OCI-M1 (cell line): ENCODE results near the gene CTSF.
"Not testable (repeated sequence)": the region's sequence is repeated elsewhere in the genome, so short reads cannot be mapped to it uniquely, and the experiment has no call there.

Experiments used
- DNase-seq: peaks from one replicate; lab custom pipeline; 2025; lab: John Stamatoyannopoulos, UW

The CTSF gene

GRCh38 chr11:66589996-66590675 is 21.7 kb upstream of the CTSF start:
- no peak for DNase-seq

DNA sequence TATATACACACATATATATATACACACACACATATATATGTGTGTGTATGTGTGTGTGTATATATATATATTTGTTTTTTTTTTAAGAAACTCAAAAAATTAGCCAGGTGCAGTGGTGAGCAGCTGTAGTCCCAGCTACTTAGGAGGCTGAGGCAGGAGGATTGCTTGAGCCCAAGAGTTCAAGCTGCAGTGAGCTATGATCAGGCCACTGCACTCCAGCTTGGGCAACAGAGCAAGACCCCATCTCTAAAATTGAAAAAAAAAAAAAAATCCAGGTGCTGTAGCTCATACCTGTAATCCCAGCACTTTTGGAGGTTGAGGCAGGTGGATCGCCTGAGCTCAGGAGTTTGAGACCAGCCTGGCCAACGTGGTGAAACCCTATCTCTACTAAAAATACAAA is 20.9 kb upstream of the CTSF start:
- not testable (repeated sequence) for DNase-seq

GRCh38 chr11:66586136-66586535 is 17.7 kb upstream of the CTSF start:
- DNase-seq, result no peak

GRCh38 chr11:66585447-66585846 is 17.0 kb upstream of the CTSF start:
- not testable (repeated sequence) for DNase-seq

DNA sequence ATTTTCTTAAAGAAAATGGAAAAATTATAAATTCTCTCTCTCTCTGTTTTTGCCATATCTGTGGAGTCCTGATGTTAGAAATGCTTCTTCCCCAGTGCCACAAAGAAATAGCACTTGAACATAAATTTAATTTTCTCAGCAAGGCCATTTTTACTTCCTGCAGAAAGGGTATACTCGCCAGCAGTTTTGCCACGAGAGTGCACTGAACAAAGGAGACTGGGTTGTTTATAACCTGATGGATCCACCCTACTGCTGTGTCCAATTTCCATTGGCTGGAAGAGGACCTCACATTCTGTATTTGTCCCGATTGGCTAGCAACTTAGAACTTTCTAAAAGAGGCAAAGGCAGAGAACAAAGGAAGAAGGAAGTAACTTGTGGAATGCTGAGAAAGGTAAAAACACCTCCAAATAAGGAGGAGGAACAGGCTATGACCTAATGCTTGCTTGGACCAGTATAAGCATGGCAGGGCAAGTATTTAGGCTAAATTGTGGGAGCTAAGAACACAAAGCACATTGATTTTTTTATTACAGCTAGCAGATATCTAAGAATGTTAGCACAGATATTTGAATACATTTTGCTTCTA is 14.2 kb upstream of the CTSF start:
- DNase-seq, result not testable (repeated sequence)

- no peak for DNase-seq
These were observed 12.9 kb upstream of the CTSF start for GRCh38 chr11:66581261-66581660.

DNA sequence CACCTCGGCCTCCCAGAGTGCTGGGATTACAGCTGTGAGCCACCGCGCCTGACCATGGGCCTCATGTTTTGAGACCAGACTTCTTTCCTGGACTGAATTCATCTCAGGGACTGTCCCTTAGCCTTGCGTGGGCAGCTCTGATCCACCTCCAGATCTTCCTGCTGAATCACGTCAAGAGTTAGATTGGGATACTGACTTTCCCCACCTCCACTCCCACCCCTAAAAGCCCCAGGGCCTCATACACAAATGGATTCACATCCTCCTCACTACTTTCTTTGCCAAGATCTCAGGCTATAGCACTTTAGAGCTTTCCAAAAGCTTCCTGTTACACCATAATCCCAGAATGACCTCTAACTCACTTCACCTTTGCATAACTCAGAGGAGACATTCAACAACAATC is 12.4 kb upstream of the CTSF start:
- DNase-seq, result no peak

- DNase-seq, result peak; percentile 73
These were observed 10.7 kb upstream of the CTSF start for GRCh38 chr11:66579017-66579606.

- no peak for DNase-seq
These were observed 2.4 kb upstream of the CTSF start for GRCh38 chr11:66570850-66571180.

DNA sequence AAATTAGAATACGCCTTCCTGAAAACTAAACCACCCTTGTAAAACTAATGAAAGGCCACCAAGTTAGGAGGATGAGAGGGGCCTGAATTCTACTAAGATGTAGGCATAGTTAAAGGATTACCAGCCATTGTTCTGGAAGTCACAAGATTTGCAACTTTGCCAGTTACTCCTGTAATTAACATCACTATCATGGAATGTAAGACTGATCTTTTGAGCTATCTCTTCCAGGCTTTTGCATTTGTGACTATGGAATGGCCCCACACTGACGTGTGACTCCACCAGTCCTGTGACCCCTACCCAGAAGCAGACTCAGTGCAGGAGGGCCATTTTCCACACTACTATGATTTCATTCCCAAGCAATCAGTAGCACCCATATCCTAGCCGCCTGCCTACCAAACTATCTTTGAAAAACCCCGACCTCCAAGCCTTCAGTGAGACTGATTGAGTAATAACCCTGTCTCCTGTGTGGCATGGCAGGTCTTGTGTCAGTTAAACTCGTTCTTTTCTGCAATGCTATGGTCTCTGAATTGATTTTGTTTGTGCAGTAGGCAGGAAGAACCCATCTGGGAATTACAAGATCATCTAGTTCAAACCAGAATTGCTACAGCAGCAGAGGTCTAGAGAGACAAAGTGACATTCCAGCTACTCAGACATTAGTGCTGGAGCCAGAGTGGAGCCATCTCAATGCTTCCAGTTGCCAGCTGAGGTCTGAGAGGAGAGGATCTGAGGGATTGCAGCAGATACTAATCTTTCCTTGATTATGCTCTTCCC is 1.9 kb upstream of the CTSF start:
- DNase-seq, result no peak

DNA sequence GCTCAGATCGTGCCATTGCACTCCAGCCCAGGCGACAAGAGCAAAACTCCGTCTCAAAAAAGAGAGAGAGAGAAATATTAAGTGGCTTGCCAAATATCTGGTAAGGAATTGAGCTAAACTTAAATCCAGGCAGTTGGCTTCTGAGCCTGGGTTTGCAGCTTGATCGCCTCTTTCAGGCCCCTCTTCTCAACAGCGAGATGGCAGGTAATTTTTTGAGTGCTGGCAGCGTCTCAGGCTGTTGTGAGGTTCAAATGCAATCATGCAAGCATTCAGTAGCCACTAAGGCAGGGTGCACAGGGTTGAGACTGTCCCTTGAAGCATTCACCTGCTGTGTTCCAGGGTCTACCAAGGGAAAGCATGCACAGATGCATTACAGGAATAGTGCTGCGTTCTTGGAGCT is 670 bp upstream of the CTSF start:
- no peak for DNase-seq

- DNase-seq, result no peak
These were observed 651 bp downstream of the CTSF start for GRCh38 chr11:66567787-66568123.

GRCh38 chr11:66566221-66566620 is 2.2 kb downstream of the CTSF start:
- no peak for DNase-seq

- no peak for DNase-seq
These were observed 3.4 kb downstream of the CTSF start for GRCh38 chr11:66564984-66565383.

- DNase-seq, result no peak
These were observed 3.9 kb downstream of the CTSF start for GRCh38 chr11:66564538-66564937.

DNA sequence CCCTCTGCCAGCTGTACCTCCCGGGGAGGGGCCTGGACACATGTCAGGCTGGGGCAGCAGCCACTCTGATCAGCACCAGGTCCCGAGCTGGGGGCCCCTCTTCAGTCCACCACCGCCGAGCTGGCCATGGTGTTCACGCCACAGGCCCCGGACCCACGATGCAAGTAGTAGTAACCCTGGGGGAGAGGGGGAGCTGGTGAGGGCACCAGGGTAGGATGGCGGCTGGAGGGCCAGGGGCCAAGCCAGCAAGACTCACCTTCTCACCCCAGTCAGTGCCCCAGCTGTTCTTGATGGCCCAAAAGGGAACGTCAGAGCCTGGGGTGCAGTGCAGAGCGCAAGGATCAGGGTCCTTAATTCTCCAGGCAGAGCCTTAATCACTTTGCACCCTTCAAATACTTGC is 4.6 kb downstream of the CTSF start:
- no peak for DNase-seq

- DNase-seq, result no peak
These were observed 5.4 kb downstream of the CTSF start for GRCh38 chr11:66562907-66563583.

GRCh38 chr11:66562275-66562674 is 6.1 kb downstream of the CTSF start:
- no peak for DNase-seq

GRCh38 chr11:66561975-66562248 is 6.5 kb downstream of the CTSF start:
- DNase-seq, result no peak

DNA sequence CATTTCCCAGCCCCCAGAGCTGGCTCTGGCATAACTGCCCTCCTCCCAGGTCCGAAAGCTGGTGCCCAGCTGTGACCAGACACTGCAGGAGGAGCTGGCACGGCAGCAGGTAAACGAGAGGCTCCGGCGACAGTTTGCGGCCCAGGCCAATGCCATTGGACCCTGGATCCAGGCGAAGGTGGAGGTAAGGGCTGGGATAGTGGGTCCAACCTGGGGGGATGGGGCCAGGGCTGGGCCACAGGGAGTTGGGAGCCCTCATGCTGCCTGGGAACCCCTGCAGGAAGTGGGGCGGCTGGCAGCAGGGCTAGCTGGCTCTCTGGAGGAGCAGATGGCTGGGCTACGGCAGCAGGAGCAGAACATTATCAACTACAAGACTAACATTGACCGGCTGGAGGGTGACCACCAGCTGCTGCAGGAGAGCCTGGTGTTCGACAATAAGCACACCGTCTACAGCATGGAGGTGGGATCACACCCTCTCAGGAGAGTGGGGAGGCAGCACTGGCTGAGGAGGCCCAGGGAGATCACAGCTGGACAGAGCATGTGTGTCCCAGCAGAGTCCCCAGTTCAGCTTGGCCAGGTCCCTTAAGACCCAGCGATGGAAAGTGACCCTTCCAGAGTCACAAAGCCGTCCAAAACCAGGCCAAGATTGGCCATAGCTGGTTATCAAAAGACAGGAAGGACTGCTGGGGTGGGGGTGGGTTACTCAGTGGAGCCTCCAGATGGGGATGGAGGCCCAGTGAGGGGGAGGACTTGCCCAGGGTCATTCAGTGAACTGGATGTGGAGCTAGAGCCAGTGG is 7.0 kb downstream of the CTSF start:
- DNase-seq, result no peak

DNA sequence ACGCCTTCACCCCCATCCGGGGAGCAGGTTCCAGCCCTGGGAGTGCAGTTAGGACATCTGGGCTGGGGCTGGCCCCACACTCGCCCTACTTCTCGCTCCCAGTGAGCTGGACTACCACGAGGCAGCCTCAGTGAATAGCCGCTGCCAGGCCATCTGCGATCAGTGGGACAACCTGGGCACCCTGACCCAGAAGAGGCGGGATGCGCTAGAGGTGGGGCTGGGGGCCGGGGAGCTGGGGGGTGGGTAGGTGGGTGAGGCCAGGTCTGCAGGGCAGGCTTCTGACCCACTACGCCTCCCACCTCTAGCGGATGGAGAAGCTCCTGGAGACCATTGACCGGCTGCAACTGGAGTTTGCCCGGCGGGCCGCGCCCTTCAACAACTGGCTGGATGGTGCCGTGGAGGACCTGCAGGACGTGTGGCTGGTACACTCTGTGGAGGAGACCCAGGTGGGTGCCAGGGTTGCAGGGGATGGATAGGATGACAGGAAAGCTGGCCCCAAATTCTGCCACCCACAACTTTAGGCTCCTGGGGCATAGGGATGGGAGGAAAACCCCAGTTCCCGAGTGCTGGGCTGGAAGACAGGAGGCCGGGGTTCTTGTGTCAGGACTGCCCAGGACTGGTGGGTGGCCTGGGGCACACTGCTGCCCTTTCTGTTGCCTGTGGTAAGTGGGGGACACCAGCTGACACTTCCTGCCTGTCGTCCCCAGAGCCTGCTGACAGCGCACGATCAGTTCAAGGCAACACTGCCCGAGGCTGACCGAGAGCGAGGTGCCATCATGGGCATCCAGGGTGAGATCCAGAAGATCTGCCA is 8.3 kb downstream of the CTSF start:
- DNase-seq, result no peak
